Endodermal cell (in vitro differentiated cells): ENCODE measurements around the gene WDR6. TPM values are rescaled to one million over a fixed set of nuclear protein-coding genes. Genes with fewer than 3 reads are reported as not detected.
A peak's percentile ranks its signal among the peaks of the same experiment; 100 is the strongest.

Experiments
- DNase-seq: peaks from one replicate; pipeline ENCODE4 v3.0.0-alpha.2; 2017
- H3K27ac ChIP-seq: 2 replicates; pipeline ENCODE4 v1.5.1; 2013; ENCODE audit warnings: mild to moderate bottlenecking, low read depth, low read length, moderate library complexity
- H3K27me3 ChIP-seq: 2 replicates; pipeline ENCODE4 v1.6.1; 2013; ENCODE audit warnings: mild to moderate bottlenecking, low read length, moderate library complexity; ENCODE audit not compliant: insufficient read depth, control insufficient read depth, poor library complexity, severe bottlenecking
- H3K36me3 ChIP-seq: 2 replicates; pipeline ENCODE4 v1.7.0; 2013; ENCODE audit warnings: mild to moderate bottlenecking, low read length, moderate library complexity; ENCODE audit not compliant: control insufficient read depth, insufficient read depth
- H3K4me1 ChIP-seq: one replicate; pipeline ENCODE4 v1.7.0; 2013; ENCODE audit warnings: low read length; ENCODE audit not compliant: control insufficient read depth, insufficient read depth
- H3K4me3 ChIP-seq: 2 replicates; pipeline ENCODE4 v1.5.1; 2013; ENCODE audit warnings: mild to moderate bottlenecking, low read length, moderate library complexity
- H3K9ac ChIP-seq: 2 replicates; pipeline ENCODE4 v1.6.1; 2013; ENCODE audit warnings: mild to moderate bottlenecking, low read length, moderate library complexity; ENCODE audit not compliant: poor library complexity, severe bottlenecking; ENCODE audit errors: extremely low read depth
- H3K9me3 ChIP-seq: 2 replicates; pipeline ENCODE4 v1.6.1; 2013; ENCODE audit warnings: mild to moderate bottlenecking, low read length, moderate library complexity; ENCODE audit not compliant: control insufficient read depth
- H3K27ac Mint-ChIP-seq: 2 replicates; pipeline ENCODE4 v1.8.0; 2020; ENCODE audit warnings: mixed read lengths
- H3K27me3 Mint-ChIP-seq: 2 replicates; pipeline ENCODE4 v1.8.0; 2021; ENCODE audit warnings: mild to moderate bottlenecking, mixed read lengths; ENCODE audit not compliant: insufficient read depth
- H3K36me3 Mint-ChIP-seq: 2 replicates; pipeline ENCODE4 v1.8.0; 2020; ENCODE audit warnings: low read depth, mixed read lengths
- H3K4me1 Mint-ChIP-seq: 2 replicates; pipeline ENCODE4 v1.8.0; 2020; ENCODE audit warnings: mixed read lengths
- H3K4me3 Mint-ChIP-seq: 2 replicates; pipeline ENCODE4 v1.8.0; 2020; ENCODE audit warnings: mild to moderate bottlenecking, moderate library complexity, mixed read lengths
- H3K9me3 Mint-ChIP-seq: 2 replicates; pipeline ENCODE4 v1.8.0; 2020; ENCODE audit warnings: mild to moderate bottlenecking, mixed read lengths
- WGBS, 2 experiments: methylation state at CpG; one replicate each; pipeline versions ENCODE4 v1.1.5 to v1.1.7; 2013; ENCODE audit warnings: missing lambda C conversion rate in 2 of 2, mixed read lengths in 1 of 2; ENCODE audit not compliant: insufficient coverage in 1 of 2, insufficient read length in 1 of 2; 5-methylcytosine and 5-hydroxymethylcytosine counted together
- total RNA-seq, 2 donors: library from RNA; stranded (reverse); fragmentation: NEBNext Ultra II Directional in 1 of 2; extraction: Animal tissue kit (Norgen Biotek cat#: 25700) in 1 of 2; gene quantifications; 2 replicates in 1 of 2; 3 replicates in 1 of 2; pipeline ENCODE4 v1.2.1, GENCODE V29; 2021
- TF ChIP-seq, protein P1 (sequence below): fragments of 200-600 bp; sonication (generic); conservative IDR thresholded peaks from 2 replicates; pipeline ENCODE4 v1.5.0; 2021; ENCODE audit warnings: antibody characterized with exemption, mild to moderate bottlenecking

WDR6 gene
- total RNA-seq, 2 donors from 2014 or later, result 106 to 166 TPM

DNA sequence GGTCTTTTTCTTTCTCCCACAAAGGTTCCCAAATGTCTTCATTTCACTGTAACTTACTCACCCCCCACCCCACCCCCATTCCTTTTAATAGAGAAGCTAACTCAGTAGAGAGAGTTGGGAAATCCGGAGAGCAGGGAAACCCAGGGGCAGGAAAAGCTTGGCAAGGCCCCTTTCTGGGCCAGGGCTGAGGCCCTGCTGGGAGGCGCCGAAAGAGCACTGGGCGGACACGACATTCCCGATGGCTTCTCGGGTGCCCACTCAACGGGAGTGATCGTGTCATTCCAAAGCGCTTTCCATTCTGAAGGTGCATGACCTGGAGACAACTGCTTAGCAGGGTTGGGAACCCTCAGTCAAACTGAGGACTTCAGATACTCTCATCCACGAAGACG lies 12.7 kb downstream of the WDR6 start:
- H3K27me3 Mint-ChIP-seq, result no peaks in the 10 kb centered on the region
- Histone ChIP-seq H3K4me1 (no peaks in the 10 kb centered on the region), H3K36me3 (peaks cover 40% of the 10 kb centered on the region), H3K9me3 (no peaks in the 10 kb centered on the region), H3K4me3 (peak overlapping the region; percentile 98), H3K27ac (no peak overlapping the region), H3K27me3 (no peaks in the 10 kb centered on the region), H3K9ac (peak overlapping the region; percentile 90)
- TF ChIP-seq, protein P1, sequence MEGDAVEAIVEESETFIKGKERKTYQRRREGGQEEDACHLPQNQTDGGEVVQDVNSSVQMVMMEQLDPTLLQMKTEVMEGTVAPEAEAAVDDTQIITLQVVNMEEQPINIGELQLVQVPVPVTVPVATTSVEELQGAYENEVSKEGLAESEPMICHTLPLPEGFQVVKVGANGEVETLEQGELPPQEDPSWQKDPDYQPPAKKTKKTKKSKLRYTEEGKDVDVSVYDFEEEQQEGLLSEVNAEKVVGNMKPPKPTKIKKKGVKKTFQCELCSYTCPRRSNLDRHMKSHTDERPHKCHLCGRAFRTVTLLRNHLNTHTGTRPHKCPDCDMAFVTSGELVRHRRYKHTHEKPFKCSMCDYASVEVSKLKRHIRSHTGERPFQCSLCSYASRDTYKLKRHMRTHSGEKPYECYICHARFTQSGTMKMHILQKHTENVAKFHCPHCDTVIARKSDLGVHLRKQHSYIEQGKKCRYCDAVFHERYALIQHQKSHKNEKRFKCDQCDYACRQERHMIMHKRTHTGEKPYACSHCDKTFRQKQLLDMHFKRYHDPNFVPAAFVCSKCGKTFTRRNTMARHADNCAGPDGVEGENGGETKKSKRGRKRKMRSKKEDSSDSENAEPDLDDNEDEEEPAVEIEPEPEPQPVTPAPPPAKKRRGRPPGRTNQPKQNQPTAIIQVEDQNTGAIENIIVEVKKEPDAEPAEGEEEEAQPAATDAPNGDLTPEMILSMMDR, result no peak
- WGBS, 2 experiments, result 67 to 81% methylated on average over 11 to 12 of the region's 12 CpGs
- peak overlapping the region; percentile 89 for H3K4me3 Mint-ChIP-seq
- DNase-seq, result peak; percentile 53
- H3K4me1 Mint-ChIP-seq, result peaks cover 9% of the 10 kb centered on the region
- peak overlapping the region; percentile 88 for H3K27ac Mint-ChIP-seq
- peaks cover 32% of the 10 kb centered on the region for H3K36me3 Mint-ChIP-seq
- H3K9me3 Mint-ChIP-seq, result no peaks in the 10 kb centered on the region

DNA sequence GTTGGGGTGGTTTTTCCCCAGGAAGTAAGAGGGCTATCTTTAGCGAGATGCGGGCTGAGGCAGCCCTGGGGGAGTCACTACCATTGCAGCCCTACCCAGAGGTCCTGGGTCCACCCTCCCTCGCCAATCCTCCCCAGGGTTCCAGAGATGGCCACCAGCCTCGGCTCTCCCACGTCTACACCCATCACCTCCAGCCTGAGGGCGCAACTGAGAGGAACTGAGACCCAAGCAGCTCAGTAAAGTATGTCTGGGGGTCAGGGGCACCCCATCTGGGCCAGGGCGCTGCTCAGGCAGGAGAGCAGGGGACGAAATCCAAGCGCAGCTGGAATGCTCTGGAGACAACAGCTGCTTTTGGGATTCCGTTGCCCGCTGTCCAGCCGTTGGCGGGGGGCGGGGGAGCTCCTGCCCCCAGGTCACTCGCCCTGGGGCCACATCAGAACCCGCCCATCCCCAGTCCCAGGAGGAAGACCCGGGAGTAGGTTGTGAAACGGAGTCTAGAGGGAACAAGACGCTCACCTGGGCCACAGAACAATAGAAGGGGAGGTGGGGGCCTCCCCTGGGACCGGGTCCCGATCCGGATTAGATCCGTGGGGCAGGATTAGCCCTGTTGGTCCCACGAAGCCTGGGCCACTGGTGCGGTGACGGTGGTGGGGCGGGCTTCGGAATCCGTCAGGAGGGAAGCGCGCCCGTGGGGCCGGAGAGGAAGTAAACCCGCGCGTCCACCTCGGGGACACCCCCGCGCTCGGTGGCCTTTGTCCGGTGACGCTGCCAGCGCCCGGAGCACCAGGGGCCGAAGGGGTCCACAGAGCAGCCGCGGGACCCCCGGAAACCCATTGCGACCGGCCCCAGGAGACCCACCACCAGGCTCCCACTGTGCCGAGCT lies 13.4 kb downstream of the WDR6 start:
- no peaks in the 10 kb centered on the region for H3K9me3 Mint-ChIP-seq
- Histone ChIP-seq H3K36me3 (peaks cover 40% of the 10 kb centered on the region), H3K27me3 (no peaks in the 10 kb centered on the region), H3K9ac (peak overlapping the region; percentile 90), H3K9me3 (no peaks in the 10 kb centered on the region), H3K4me1 (no peaks in the 10 kb centered on the region), H3K27ac (peak overlapping the region; percentile 99), H3K4me3 (peak overlapping the region; percentile 98)
- H3K27ac Mint-ChIP-seq, result peak overlapping the region; percentile 88
- peaks cover 9% of the 10 kb centered on the region for H3K4me1 Mint-ChIP-seq
- DNase-seq, result peak; percentile 72
- TF ChIP-seq, protein P1, result no peak
- H3K27me3 Mint-ChIP-seq, result no peaks in the 10 kb centered on the region
- H3K36me3 Mint-ChIP-seq, result peaks cover 33% of the 10 kb centered on the region
- WGBS, 2 experiments, result 3 to 8% methylated on average over 15 to 51 of the region's 51 CpGs
- peak overlapping the region; percentile 89 for H3K4me3 Mint-ChIP-seq

DNA sequence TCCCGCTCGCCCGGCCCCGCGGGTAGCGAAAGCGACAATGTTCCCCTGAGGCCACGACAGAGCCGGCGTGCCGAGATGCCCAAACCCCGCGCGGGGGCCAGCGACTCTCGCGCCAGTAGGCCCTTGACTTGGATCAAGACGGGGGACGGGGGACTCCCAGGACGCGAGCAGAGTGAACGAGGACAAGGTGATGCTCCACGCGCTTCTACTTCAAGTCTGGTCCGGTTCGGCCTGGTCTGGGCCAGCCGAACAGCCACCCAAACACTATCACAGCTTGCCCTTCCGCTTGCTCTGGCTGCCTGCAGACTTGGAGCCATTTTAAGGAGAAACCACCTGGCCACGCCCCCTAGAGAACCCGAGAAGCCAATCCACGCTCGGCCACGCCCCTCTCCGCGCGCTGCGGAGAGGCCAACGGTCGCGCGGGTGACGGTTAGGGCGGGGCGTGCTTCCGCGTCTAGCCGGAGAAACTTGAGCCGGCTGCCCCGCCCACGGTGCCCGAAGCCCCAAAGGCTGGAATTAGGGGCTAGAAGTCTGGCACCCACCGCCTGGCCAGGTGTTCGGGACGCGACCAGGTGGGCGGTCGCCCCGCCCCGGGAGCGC lies 14.1 kb downstream of the WDR6 start:
- DNase-seq, result peak; percentile 99
- TF ChIP-seq, protein P1, result no peak
- Mint-ChIP-seq H3K4me3 (peak overlapping the region; percentile 89), H3K27ac (peak overlapping the region; percentile 98), H3K9me3 (no peaks in the 10 kb centered on the region), H3K4me1 (peaks cover 9% of the 10 kb centered on the region), H3K36me3 (peaks cover 33% of the 10 kb centered on the region), H3K27me3 (no peaks in the 10 kb centered on the region)
- peaks cover 40% of the 10 kb centered on the region for H3K36me3 ChIP-seq
- no peaks in the 10 kb centered on the region for H3K9me3 ChIP-seq
- H3K9ac ChIP-seq, result peak overlapping the region; percentile 90
- 0 to 1% methylated on average over 42 to 60 of the region's 60 CpGs for WGBS, 2 experiments
- no peaks in the 10 kb centered on the region for H3K4me1 ChIP-seq
- H3K4me3 ChIP-seq, result peak overlapping the region; percentile 98
- peak overlapping the region; percentile 99 for H3K27ac ChIP-seq
- no peaks in the 10 kb centered on the region for H3K27me3 ChIP-seq
